GM19351 (cell line): ENCODE measurements around the gene ITGB1BP1.

Source experiments
- ATAC-seq: cut with Tn5 transposase; IDR thresholded peaks from one replicate; pipeline ENCODE4 v1.9.1; 2021; ENCODE audit warnings: mild to moderate bottlenecking, moderate library complexity; ENCODE audit not compliant: unreplicated experiment

ITGB1BP1 gene

GRCh38 chr2:9355270-9355669 lies 68.1 kb downstream of the ITGB1BP1 start:
- ATAC-seq, result no peak

GRCh38 chr2:9354318-9354717 lies 69.0 kb downstream of the ITGB1BP1 start:
- no peak for ATAC-seq
